OCI-LY3 (cell line): ENCODE results near the gene ANKRD34B.

Experiments used
- EZH2phosphoT487 ChIP-seq: fragments of 200-600 bp; shearing (Covaris generic); IDR thresholded peaks from 2 replicates; pipeline ENCODE4 v1.6.1; 2018; ENCODE audit warnings: antibody characterized with exemption, mixed run types, low read depth
- TF ChIP-seq, protein P1 (sequence below): fragments of 200-600, 300-600 bp; sonication (generic); IDR thresholded peaks from 2 replicates; pipeline ENCODE4 v1.5.1; 2014; ENCODE audit warnings: antibody characterized with exemption, low read length, low read depth

DNA sequence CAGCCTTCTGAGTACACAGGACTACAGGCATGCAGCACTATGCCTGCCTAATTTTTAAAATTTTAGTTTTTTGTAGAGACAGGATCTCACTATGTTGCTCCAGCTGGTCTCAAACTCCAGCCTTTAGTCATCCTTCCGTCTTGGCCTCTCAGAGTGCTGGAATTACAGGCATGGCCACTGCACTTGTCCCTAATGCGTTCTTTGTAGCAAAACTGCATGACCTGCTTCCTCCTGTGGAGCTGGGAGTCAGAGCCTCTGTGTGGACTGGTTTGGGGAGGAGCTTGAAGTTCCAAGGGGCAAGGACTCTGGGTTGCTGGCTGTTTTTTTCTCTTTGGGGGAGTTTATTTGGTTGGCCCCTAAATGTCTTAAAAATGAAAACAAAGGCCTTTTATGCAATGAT is 22.7 kb upstream of the ANKRD34B start:
- TF ChIP-seq, protein P1, sequence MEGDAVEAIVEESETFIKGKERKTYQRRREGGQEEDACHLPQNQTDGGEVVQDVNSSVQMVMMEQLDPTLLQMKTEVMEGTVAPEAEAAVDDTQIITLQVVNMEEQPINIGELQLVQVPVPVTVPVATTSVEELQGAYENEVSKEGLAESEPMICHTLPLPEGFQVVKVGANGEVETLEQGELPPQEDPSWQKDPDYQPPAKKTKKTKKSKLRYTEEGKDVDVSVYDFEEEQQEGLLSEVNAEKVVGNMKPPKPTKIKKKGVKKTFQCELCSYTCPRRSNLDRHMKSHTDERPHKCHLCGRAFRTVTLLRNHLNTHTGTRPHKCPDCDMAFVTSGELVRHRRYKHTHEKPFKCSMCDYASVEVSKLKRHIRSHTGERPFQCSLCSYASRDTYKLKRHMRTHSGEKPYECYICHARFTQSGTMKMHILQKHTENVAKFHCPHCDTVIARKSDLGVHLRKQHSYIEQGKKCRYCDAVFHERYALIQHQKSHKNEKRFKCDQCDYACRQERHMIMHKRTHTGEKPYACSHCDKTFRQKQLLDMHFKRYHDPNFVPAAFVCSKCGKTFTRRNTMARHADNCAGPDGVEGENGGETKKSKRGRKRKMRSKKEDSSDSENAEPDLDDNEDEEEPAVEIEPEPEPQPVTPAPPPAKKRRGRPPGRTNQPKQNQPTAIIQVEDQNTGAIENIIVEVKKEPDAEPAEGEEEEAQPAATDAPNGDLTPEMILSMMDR = no peak
- no peak for TF ChIP-seq EZH2phosphoT487
